ENCODE results near the gene PARP11. TPM values are rescaled to one million over a fixed set of nuclear protein-coding genes. Genes with fewer than 3 reads are reported as not detected.

The PARP11 gene
- total and polyA plus RNA-seq, 11 donors, result 1.5 to 10.5 (median 5.1) TPM

DNA sequence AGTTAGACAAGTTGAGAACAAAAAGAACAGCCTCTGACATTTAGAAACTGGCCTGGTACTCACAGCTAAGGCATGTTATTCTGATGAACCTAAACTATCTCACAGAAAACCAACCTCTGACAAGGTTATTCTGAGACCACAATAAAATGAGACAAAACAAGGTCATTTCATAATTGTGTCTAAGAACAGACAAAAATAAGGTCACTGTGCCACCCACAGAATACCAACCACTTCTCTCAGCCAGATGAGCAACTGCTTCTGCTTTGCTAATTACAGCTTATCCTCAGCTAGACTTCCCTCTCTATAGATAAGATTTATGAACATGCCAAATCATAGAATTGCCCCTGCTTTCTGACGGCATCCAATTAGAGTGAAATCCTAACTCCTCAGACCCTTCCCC lies 68.1 kb downstream of the PARP11 start:
- TF ChIP-seq POLR2A (IDR thresholded peaks at IDR 0.05), result no peak
- TF ChIP-seq, protein P1, sequence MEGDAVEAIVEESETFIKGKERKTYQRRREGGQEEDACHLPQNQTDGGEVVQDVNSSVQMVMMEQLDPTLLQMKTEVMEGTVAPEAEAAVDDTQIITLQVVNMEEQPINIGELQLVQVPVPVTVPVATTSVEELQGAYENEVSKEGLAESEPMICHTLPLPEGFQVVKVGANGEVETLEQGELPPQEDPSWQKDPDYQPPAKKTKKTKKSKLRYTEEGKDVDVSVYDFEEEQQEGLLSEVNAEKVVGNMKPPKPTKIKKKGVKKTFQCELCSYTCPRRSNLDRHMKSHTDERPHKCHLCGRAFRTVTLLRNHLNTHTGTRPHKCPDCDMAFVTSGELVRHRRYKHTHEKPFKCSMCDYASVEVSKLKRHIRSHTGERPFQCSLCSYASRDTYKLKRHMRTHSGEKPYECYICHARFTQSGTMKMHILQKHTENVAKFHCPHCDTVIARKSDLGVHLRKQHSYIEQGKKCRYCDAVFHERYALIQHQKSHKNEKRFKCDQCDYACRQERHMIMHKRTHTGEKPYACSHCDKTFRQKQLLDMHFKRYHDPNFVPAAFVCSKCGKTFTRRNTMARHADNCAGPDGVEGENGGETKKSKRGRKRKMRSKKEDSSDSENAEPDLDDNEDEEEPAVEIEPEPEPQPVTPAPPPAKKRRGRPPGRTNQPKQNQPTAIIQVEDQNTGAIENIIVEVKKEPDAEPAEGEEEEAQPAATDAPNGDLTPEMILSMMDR (IDR thresholded peaks at IDR 0.05), result no peak
- intact Hi-C loops (cut with DNase I), result loop anchor here in 3 of 10 donors (2.0 to 10.0 kb wide), 3 partner anchors 502 to 670 kb away; no protein-coding TSS in a partner anchor
- DNase-seq (no peak), ATAC-seq (no peak)
- Histone ChIP-seq H3K36me3 (peaks cover 0 to 28% (median 13%) of the 10 kb centered on the region in 9 donors), H3K27me3 (no peaks in the 10 kb centered on the region), H3K9me3 (no peaks in the 10 kb centered on the region), H3K4me1 (no peaks in the 10 kb centered on the region), H3K4me3 (no peak overlapping the region), H3K27ac (no peak overlapping the region)
- WGBS, 4 donors, result 72 to 93% (median 87%) methylated on average over 1 of the region's 1 CpG

DNA sequence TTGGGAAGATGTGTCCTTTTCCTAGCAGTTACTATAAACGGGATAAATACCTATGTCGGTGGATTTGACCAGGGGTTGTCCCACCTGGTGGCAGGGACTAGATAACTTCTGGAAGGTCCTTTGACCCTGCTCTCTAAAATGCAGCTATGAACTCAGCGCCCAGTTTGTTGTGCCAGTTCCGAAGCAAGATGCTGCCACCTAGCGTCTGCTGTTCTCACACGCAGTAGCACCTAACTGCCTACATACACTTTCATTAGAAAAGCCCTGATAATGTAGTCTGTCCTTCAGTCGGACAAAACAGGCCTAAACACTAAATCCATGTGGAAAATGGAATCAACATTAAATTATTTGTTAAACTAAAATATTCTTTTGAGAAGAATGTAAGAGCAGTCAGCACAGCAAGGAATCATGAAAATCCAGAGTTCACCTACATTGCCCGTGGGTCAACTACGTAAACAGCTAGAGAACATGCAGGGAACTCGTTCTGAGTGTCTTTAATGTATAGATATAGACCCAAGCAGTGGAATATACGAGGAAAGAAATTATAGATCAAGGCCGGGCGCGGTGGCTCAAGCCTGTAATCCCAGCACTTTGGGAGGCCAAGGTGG lies 69.2 kb downstream of the PARP11 start:
- Histone ChIP-seq H3K4me3 (no peak overlapping the region), H3K9me3 (no peaks in the 10 kb centered on the region), H3K36me3 (peaks cover 0 to 21% (median 13%) of the 10 kb centered on the region in 9 donors), H3K27me3 (no peaks in the 10 kb centered on the region), H3K27ac (no peak overlapping the region), H3K4me1 (no peaks in the 10 kb centered on the region)
- ATAC-seq (peak in 3 of 4 donors; percentile 82 to 87 (median 84)), DNase-seq (peak; percentile 67 to 80 (median 72))
- TF ChIP-seq, protein P1 (IDR thresholded peaks at IDR 0.05), result peak; percentile 71 to 90 (median 84)
- TF ChIP-seq POLR2A (IDR thresholded peaks at IDR 0.05), result no peak
- intact Hi-C loops (cut with DNase I), result loop anchor here (1.0 to 10.0 kb wide), 6 partner anchors 501 to 669 kb away; no protein-coding TSS in a partner anchor
- 39 to 48% (median 44%) methylated on average over 14 of the region's 14 CpGs for WGBS, 4 donors

DNA sequence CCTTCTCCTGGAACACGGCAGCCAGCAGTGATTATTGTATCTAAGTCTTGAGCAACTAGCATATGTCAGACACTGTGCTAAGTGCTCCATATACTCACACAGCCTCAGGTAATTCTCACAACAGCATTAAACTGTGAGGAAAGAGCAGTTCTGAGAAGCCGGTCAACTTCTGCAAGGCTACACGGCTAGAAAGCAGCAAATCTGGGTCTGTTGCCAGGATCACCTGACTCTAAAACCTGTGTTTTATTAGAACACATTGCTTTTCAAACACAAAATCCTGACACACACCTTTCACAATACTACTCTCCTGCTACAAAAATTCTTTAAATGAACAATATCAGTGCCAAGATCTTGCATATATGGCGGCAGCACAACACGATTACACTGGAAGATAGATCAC lies 70.5 kb downstream of the PARP11 start:
- WGBS, 4 donors, result 80 to 89% (median 87%) methylated on average over 5 of the region's 5 CpGs

DNA sequence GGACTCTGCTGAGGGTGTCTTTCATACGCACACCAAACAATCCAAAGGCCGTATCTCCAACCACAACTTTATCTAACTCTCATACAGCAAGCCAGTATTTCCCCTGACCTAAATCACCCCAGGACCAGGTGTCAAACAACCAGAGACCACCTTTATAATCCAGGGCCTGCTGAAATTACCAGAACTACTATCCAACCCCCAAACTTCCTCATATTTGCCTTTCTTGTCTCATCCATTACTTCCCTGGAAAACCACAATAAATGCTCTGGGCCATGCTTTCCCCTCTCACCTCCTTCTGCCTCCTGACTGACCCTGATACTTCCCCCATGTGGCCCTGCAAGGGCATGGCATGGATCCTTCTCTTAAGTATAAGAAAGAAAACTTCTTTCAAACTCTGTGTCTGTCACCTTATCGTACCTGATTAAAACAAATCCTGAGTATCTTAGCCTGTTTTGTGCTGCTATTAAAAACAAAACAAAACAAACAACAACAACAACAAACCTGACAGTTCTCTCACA lies 75.6 kb downstream of the PARP11 start:
- no peaks in the 10 kb centered on the region for H3K27me3 ChIP-seq
- DNase-seq (no peak), ATAC-seq (no peak)
- 90 to 96% (median 93%) methylated on average over 3 of the region's 3 CpGs for WGBS, 4 donors
- H3K9me3 ChIP-seq, result no peaks in the 10 kb centered on the region
- no peak overlapping the region for H3K27ac ChIP-seq
- no peaks in the 10 kb centered on the region for H3K4me1 ChIP-seq
- peaks cover 0 to 13% (median 2%) of the 10 kb centered on the region in 9 donors for H3K36me3 ChIP-seq
- no peak overlapping the region for H3K4me3 ChIP-seq
- intact Hi-C loops (cut with DNase I), result no loop called here
- TF ChIP-seq, protein P1 (IDR thresholded peaks at IDR 0.05), result no peak
- no peak for TF ChIP-seq POLR2A (IDR thresholded peaks at IDR 0.05)

More for the DNA sequence above, 70.5 kb downstream of the PARP11 start:
- intact Hi-C loops (cut with DNase I), result loop anchor here in 7 of 10 donors (2.0 to 10.0 kb wide), 4 partner anchors 500 to 668 kb away; no protein-coding TSS in a partner anchor
- H3K27ac ChIP-seq, result no peak overlapping the region
- DNase-seq, result no peak
- H3K4me1 ChIP-seq, result no peaks in the 10 kb centered on the region
- no peak for TF ChIP-seq POLR2A (IDR thresholded peaks at IDR 0.05)
- TF ChIP-seq, protein P1 (IDR thresholded peaks at IDR 0.05), result no peak
- no peaks in the 10 kb centered on the region for H3K27me3 ChIP-seq
- peaks cover 0 to 24% (median 16%) of the 10 kb centered on the region in 9 donors for H3K36me3 ChIP-seq
- H3K4me3 ChIP-seq, result no peak overlapping the region
- H3K9me3 ChIP-seq, result no peaks in the 10 kb centered on the region
- ATAC-seq, result no peak
